ENCODE measurements around the gene ENPP6. TPM values are rescaled to one million over a fixed set of nuclear protein-coding genes. Genes with fewer than 3 reads are reported as not detected.

Gene ENPP6
- total and polyA plus RNA-seq, 2 experiments from 2014 or later = 0.11 TPM; not detected in 1

GRCh38 chr4:184039963-184040383 is 177.7 kb downstream of the ENPP6 start (continued):
- TF ChIP-seq EZH2phosphoT487 (IDR thresholded peaks at IDR 0.05; ENCODE audit: unreplicated experiment) (no peak), STAT1 (IDR thresholded peaks at IDR 0.05; ENCODE audit: unreplicated experiment) (no peak)
